HEK293 (cell line): ENCODE data around the gene BEX2.
A peak's percentile ranks its signal among the peaks of the same experiment; 100 is the strongest.

Experiments
- CTCF ChIA-PET: fragments of 350-600 bp; formaldehyde crosslinking; extraction: SDS; loops from one replicate; lab custom pipeline; 2021; ENCODE audit warnings: antibody characterized with exemption; lab: Yijun Ruan, JAX
- POLR2A ChIA-PET: fragments of 300-600 bp; formaldehyde crosslinking; extraction: SDS; loops from one replicate; lab custom pipeline; 2020; ENCODE audit warnings: antibody characterized with exemption, inconsistent platforms; lab: Yijun Ruan, JAX
- H3K27ac ChIP-seq: fragments of 200-500 bp; sonication (Bioruptor generic); 2 replicates; pipeline ENCODE4 v1.5.1; 2014; ENCODE audit warnings: low read depth, low read length, control low read depth, inconsistent platforms; ENCODE audit errors: extremely low read depth
- H3K36me3 ChIP-seq, 2 experiments: fragments of 200-500 bp in 1 of 2; sonication (Bioruptor generic) in 1 of 2; 1 replicate in 1 of 2; 2 replicates in 1 of 2; pipeline ENCODE4 v1.5.1; 2014 to 2017; ENCODE audit warnings: inconsistent platforms in 2 of 2, low read length in 2 of 2; ENCODE audit not compliant: control insufficient read depth in 2 of 2, insufficient read depth in 1 of 2
- H3K4me1 ChIP-seq: fragments of 200-500 bp; sonication (Bioruptor generic); 2 replicates; pipeline ENCODE4 v1.5.1; 2014; ENCODE audit warnings: mild to moderate bottlenecking, low read length, inconsistent platforms; ENCODE audit not compliant: control insufficient read depth, insufficient read depth
- H3K4me3 ChIP-seq: 2 replicates; pipeline ENCODE4 v1.5.1; 2011; ENCODE audit warnings: low read depth, mild to moderate bottlenecking, control low read depth, low read length, moderate library complexity
- H3K9me3 ChIP-seq: fragments of 200-500 bp; sonication (Bioruptor generic); 2 replicates; pipeline ENCODE4 v1.5.1; 2014; ENCODE audit warnings: low read depth, low read length, inconsistent platforms; ENCODE audit not compliant: control insufficient read depth, insufficient read depth
- CTCF ChIP-seq: fragments of 450-650 bp; formaldehyde crosslinking; IDR thresholded peaks from 2 replicates; pipeline ENCODE4 v1.5.1; 2016; ENCODE audit warnings: missing biosample characterization, missing genetic modification characterization
- EGR2 ChIP-seq: fragments of 450-650 bp; formaldehyde crosslinking; IDR thresholded peaks from 2 replicates; pipeline ENCODE4 v1.5.1; 2016; ENCODE audit warnings: low read depth, missing biosample characterization, missing genetic modification characterization
- HIC1 ChIP-seq: fragments of 450-650 bp; formaldehyde crosslinking; IDR thresholded peaks from 2 replicates; pipeline ENCODE4 v1.5.1; 2016; ENCODE audit warnings: missing biosample characterization, missing genetic modification characterization
- HOXA7 ChIP-seq: sonication (generic); formaldehyde crosslinking; IDR thresholded peaks from 2 replicates; pipeline ENCODE4 v1.8.1; 2022; ENCODE audit warnings: missing genetic modification reagents, borderline replicate concordance
- PRDM4 ChIP-seq: fragments of 450-650 bp; formaldehyde crosslinking; IDR thresholded peaks from 2 replicates; pipeline ENCODE4 v1.5.1; 2017; ENCODE audit warnings: missing biosample characterization, missing genetic modification characterization
- REPIN1 ChIP-seq: fragments of 450-650 bp; formaldehyde crosslinking; IDR thresholded peaks from 2 replicates; pipeline ENCODE4 v1.5.1; 2017; ENCODE audit warnings: missing biosample characterization, missing genetic modification characterization, low read depth
- SP3 ChIP-seq: fragments of 450-650 bp; formaldehyde crosslinking; IDR thresholded peaks from 2 replicates; pipeline ENCODE4 v1.5.1; 2016; ENCODE audit warnings: missing biosample characterization, missing genetic modification characterization
- SP7 ChIP-seq: fragments of 450-650 bp; formaldehyde crosslinking; IDR thresholded peaks from 2 replicates; pipeline ENCODE4 v1.5.1; 2016; ENCODE audit warnings: missing biosample characterization, missing genetic modification characterization
- ZBTB17 ChIP-seq: fragments of 450-650 bp; formaldehyde crosslinking; IDR thresholded peaks from 2 replicates; pipeline ENCODE4 v1.5.1; 2016; ENCODE audit warnings: missing biosample characterization, missing genetic modification characterization
- ZFHX2 ChIP-seq: fragments of 450-650 bp; formaldehyde crosslinking; conservative IDR thresholded peaks from 2 replicates; pipeline ENCODE4 v1.5.1; 2016; ENCODE audit warnings: missing biosample characterization, missing genetic modification characterization
- ZNF138 ChIP-seq: fragments of 450-650 bp; formaldehyde crosslinking; IDR thresholded peaks from 2 replicates; pipeline ENCODE4 v1.5.1; 2016; ENCODE audit warnings: missing biosample characterization, missing genetic modification characterization, borderline replicate concordance
- ZNF140 ChIP-seq: fragments of 450-650 bp; formaldehyde crosslinking; IDR thresholded peaks from 2 replicates; pipeline ENCODE4 v1.5.1; 2016; ENCODE audit warnings: missing biosample characterization, missing genetic modification characterization
- ZNF184 ChIP-seq: fragments of 450-650 bp; IDR thresholded peaks from 2 replicates; pipeline ENCODE4 v1.5.1; 2018; ENCODE audit warnings: missing biosample characterization, mild to moderate bottlenecking, missing genetic modification characterization
- ZNF311 ChIP-seq: fragments of 450-650 bp; formaldehyde crosslinking; IDR thresholded peaks from 2 replicates; pipeline ENCODE4 v1.5.1; 2017; ENCODE audit warnings: missing biosample characterization, missing genetic modification characterization, borderline replicate concordance
- ZNF391 ChIP-seq: fragments of 450-650 bp; formaldehyde crosslinking; IDR thresholded peaks from 2 replicates; pipeline ENCODE4 v1.5.1; 2016; ENCODE audit warnings: low read depth, missing biosample characterization, missing genetic modification characterization, borderline replicate concordance
- ZNF510 ChIP-seq: fragments of 450-650 bp; formaldehyde crosslinking; IDR thresholded peaks from 2 replicates; pipeline ENCODE4 v1.5.1; 2018; ENCODE audit warnings: mild to moderate bottlenecking, missing genetic modification characterization, missing biosample characterization; ENCODE audit not compliant: insufficient replicate concordance
- ZNF621 ChIP-seq: fragments of 450-650 bp; formaldehyde crosslinking; IDR thresholded peaks from 2 replicates; pipeline ENCODE4 v1.5.1; 2017; ENCODE audit warnings: missing biosample characterization, missing genetic modification characterization
- ZNF623 ChIP-seq: fragments of 450-650 bp; formaldehyde crosslinking; IDR thresholded peaks from 2 replicates; pipeline ENCODE4 v1.5.1; 2016; ENCODE audit warnings: missing biosample characterization, missing genetic modification characterization
- ZNF629 ChIP-seq: fragments of 450-650 bp; formaldehyde crosslinking; IDR thresholded peaks from 2 replicates; pipeline ENCODE4 v1.5.1; 2017; ENCODE audit warnings: missing biosample characterization, missing genetic modification characterization
- ZNF645 ChIP-seq: fragments of 450-650 bp; formaldehyde crosslinking; IDR thresholded peaks from 2 replicates; pipeline ENCODE4; 2016; ENCODE audit warnings: missing biosample characterization, missing genetic modification characterization
- ZNF785 ChIP-seq: fragments of 450-650 bp; formaldehyde crosslinking; IDR thresholded peaks from 2 replicates; pipeline ENCODE4 v1.5.1; 2016; ENCODE audit warnings: missing biosample characterization, missing genetic modification characterization

BEX2 gene

GRCh38 chrX:103338663-103339062 lies 27.9 kb upstream of the BEX2 start:
- ChIA-PET POLR2A (no interaction called here), CTCF (interaction anchor here (1.5 kb wide), 1 partner anchor 125 kb away, joined by 6 read pairs; no protein-coding TSS in a partner anchor)

GRCh38 chrX:103330681-103331288 lies 20.0 kb upstream of the BEX2 start:
- Histone ChIP-seq H3K27ac (no peak overlapping the region), H3K4me3 (no peak overlapping the region), H3K4me1 (no peaks in the 10 kb centered on the region), H3K9me3 (no peaks in the 10 kb centered on the region), H3K36me3 (no peaks in the 10 kb centered on the region)
- CTCF ChIA-PET, result interaction anchor here (1.6 to 2.0 kb wide), 2 partner anchors 11 to 13 kb away, joined by 3 to 6 read pairs; no protein-coding TSS in a partner anchor
- TF ChIP-seq ZNF510, result no peak
- TF ChIP-seq ZNF391 (tag by site-specific recombination), result no peak
- no peak for TF ChIP-seq ZNF184 (tag by site-specific recombination)
- TF ChIP-seq CTCF (tag by site-specific recombination), result no peak
- TF ChIP-seq ZNF138 (tag by site-specific recombination), result no peak
- no peak for TF ChIP-seq ZNF621 (tag by site-specific recombination)
- TF ChIP-seq, all 188 proteins: peak for 0
- POLR2A ChIA-PET, result interaction anchor here (0.9 to 1.2 kb wide), 2 partner anchors 25 to 76 kb away, joined by 3 to 5 read pairs; partner anchors contain the start of genes TCEAL8 and TCEAL9

More at GRCh38 chrX:103338663-103339062, 27.9 kb upstream of the BEX2 start:
- H3K27ac ChIP-seq, result no peak overlapping the region
- no peak for TF ChIP-seq ZFHX2 (tag by site-specific recombination)
- no peak for TF ChIP-seq ZNF645 (tag by site-specific recombination)
- TF ChIP-seq ZNF623, result no peak
- no peak for TF ChIP-seq HIC1 (tag by site-specific recombination)
- TF ChIP-seq ZBTB17, result no peak
- no peak for TF ChIP-seq ZNF140 (tag by site-specific recombination)
- TF ChIP-seq, all 188 proteins: peak for 0
- no peak overlapping the region for H3K4me3 ChIP-seq
- H3K9me3 ChIP-seq, result no peaks in the 10 kb centered on the region
- no peaks in the 10 kb centered on the region for H3K36me3 ChIP-seq
- no peaks in the 10 kb centered on the region for H3K4me1 ChIP-seq

- Histone ChIP-seq H3K36me3 (no peaks in the 10 kb centered on the region), H3K9me3 (no peaks in the 10 kb centered on the region), H3K27ac (no peak within 1 kb of the TSS), H3K4me3 (no peak within 1 kb of the TSS; the same call in 1 of the 2 replicates), H3K4me1 (no peaks in the 10 kb centered on the region)
- CTCF ChIA-PET, result interaction anchor here (0.7 to 2.0 kb wide), 4 partner anchors 12 to 134 kb away, joined by 3 to 6 read pairs (median 4); no protein-coding TSS in a partner anchor
- POLR2A ChIA-PET, result interaction anchor here (0.9 to 1.2 kb wide), 2 partner anchors 26 to 75 kb away, joined by 3 to 5 read pairs; partner anchors contain the start of genes TCEAL8 and TCEAL9
- TF ChIP-seq ZNF629 (no peak), HIC1 (tag by site-specific recombination) (0 out of 2 replicates have a peak, but pooled peaks have one; percentile 36), ZNF311 (tag by site-specific recombination) (no peak), PRDM4 (tag by site-specific recombination) (no peak), REPIN1 (no peak), ZNF785 (tag by site-specific recombination) (no peak), HOXA7 (CRISPR knock-in tag) (no peak), EGR2 (tag by site-specific recombination) (no peak), SP3 (no peak), SP7 (tag by site-specific recombination) (no peak)
Measured at GRCh38 chrX:103329991-103330390, 19.2 kb upstream of the BEX2 start, which contains the start of gene TCEAL7. TCEAL7 (plus strand) TSS chrX:103330239; CDS start chrX:103331404, 1,165 bp downstream.
